Hepatocyte (in vitro differentiated cells): ENCODE results near the gene VAV2.

Experiments used
- EZH2 ChIP-seq: fragments of 200-600 bp; sonication (generic); IDR thresholded peaks from 2 replicates; pipeline ENCODE4 v1.6.1; 2016; ENCODE audit warnings: antibody characterized with exemption, mild to moderate bottlenecking, borderline replicate concordance
- EZH2phosphoT487 ChIP-seq: fragments of 200-600 bp; sonication (generic); IDR thresholded peaks from one replicate; pipeline ENCODE4 v1.6.1; 2018; ENCODE audit warnings: antibody characterized with exemption, mild to moderate bottlenecking, low read depth, moderate library complexity; ENCODE audit not compliant: unreplicated experiment, severe bottlenecking
- TF ChIP-seq, protein P1 (sequence below): fragments of 200-600 bp; sonication (generic); IDR thresholded peaks from 2 replicates; pipeline ENCODE4 v1.5.1; 2016; ENCODE audit warnings: antibody characterized with exemption, mild to moderate bottlenecking; ENCODE audit not compliant: poor library complexity

GRCh38 chr9:133787754-133788025 is 204.4 kb downstream of the VAV2 start:
- TF ChIP-seq, protein P1, sequence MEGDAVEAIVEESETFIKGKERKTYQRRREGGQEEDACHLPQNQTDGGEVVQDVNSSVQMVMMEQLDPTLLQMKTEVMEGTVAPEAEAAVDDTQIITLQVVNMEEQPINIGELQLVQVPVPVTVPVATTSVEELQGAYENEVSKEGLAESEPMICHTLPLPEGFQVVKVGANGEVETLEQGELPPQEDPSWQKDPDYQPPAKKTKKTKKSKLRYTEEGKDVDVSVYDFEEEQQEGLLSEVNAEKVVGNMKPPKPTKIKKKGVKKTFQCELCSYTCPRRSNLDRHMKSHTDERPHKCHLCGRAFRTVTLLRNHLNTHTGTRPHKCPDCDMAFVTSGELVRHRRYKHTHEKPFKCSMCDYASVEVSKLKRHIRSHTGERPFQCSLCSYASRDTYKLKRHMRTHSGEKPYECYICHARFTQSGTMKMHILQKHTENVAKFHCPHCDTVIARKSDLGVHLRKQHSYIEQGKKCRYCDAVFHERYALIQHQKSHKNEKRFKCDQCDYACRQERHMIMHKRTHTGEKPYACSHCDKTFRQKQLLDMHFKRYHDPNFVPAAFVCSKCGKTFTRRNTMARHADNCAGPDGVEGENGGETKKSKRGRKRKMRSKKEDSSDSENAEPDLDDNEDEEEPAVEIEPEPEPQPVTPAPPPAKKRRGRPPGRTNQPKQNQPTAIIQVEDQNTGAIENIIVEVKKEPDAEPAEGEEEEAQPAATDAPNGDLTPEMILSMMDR: no peak
- TF ChIP-seq EZH2 (no peak), EZH2phosphoT487 (no peak)
